Stimulated activated CD8-positive, alpha-beta memory T cell treated with anti-CD3 and anti-CD28 coated beads, Interleukin-7, amount 100 ng/mL, for 1 hour (primary cell): ENCODE results near the gene SETMAR.

ENCODE experiments used
- DNase-seq, 2 donors: peaks; one replicate each; pipeline ENCODE4 v3.0.0-alpha.2; 2020; ENCODE audit warnings: low read depth in 2 of 2

The SETMAR gene

DNA sequence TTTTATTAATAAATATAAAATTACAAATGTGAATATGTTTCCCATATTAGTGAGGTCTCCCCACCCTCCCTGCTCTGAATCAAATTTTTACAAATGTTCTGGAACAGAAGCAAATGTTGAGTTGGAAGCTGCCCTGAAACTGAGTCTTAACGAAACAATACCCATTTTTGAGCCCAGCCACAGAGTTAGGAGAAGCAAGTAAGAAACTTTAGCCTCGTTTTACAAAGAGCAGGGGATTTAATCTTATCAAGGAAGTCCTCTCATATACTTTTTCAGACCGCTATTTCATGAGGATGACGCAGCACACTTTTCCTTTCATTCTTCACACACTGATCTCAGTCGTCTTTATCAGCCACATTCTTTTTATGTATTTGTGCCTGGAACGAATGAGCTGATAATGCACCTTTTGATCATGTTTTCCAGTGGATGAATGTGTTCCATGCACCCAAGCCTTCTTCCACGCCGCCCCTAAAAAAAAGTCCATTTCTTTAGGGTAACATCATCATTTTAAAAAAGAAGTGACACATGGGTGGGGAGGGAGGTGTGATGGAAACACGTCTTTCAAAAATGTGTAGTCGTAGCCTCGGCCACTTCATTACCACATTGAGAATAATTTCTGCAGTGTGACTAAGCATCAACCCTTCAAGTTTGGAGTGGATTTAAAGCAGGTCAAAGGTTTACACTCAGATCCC, 48.1 kb downstream of the SETMAR start:
- no peak for DNase-seq

GRCh38 chr3:4351872-4352271, 48.7 kb downstream of the SETMAR start:
- no peak for DNase-seq

GRCh38 chr3:4355401-4356219, 52.4 kb downstream of the SETMAR start:
- DNase-seq = no peak

- no peak for DNase-seq
These were observed 53.0 kb downstream of the SETMAR start for GRCh38 chr3:4356220-4356540.

DNA sequence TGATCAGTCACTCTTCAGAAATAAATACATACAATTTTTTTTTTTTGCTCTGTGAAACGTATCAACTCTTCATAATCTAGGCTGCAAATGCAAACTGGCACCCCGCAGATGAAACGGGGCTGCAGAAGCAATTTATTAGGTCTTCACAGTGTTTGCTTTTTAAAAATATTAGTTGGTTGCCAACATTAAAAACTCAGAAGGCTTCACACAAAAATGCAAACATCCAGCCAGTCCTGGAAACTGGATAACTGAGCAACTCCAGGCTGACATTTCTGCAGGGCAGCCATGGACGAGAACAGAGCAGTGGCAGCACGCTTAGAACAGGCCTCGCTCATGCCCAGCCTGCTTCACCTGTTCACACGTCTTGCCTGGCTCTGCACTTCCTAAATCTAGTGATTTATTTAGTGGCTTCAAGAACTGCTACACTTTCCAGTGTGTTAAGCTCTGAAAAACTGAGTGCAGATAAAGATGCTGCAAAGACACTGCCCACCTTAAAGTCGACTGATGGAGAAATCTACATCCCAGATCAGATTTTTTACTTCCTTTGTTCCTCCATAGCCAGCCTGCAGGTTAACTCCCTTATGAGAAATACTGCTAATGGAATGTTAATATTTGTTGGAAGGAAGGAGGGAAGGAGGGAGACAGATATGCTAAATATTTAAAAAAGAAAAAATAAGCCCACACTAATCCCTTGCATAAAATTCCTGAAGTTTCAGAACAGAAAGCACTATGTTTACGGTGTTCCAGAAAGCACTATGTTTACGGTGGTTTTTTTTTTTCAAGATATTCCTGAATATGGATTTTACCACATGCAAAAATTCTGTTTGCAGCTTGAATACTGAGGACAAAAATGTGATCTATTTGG, 53.6 kb downstream of the SETMAR start:
- no peak for DNase-seq

- no peak for DNase-seq
These were observed 55.1 kb downstream of the SETMAR start for GRCh38 chr3:4358273-4358672.

GRCh38 chr3:4359805-4360502, 56.8 kb downstream of the SETMAR start:
- no peak for DNase-seq

- DNase-seq = no peak
These were observed 57.6 kb downstream of the SETMAR start for GRCh38 chr3:4360817-4361216.

GRCh38 chr3:4362523-4362922, 59.4 kb downstream of the SETMAR start:
- no peak for DNase-seq
